Activated CD4-positive, alpha-beta T cell treated with anti-CD3 and anti-CD28 coated beads for 36 hours (primary cell): ENCODE results near the gene ADAMTS18. TPM values are rescaled to one million over a fixed set of nuclear protein-coding genes. Genes with fewer than 3 reads are reported as not detected.

Source experiments
- ATAC-seq: fragments of 200-7000 bp; cut with Tn5 transposase; one replicate; pipeline ENCODE4 v1.10.0; 2021; ENCODE audit warnings: mild to moderate bottlenecking, moderate library complexity
- CTCF ChIA-PET: fragments of 350-600 bp; sonication (Branson Sonifier 250); formaldehyde crosslinking; loops from one replicate; lab custom pipeline; 2021; ENCODE audit warnings: antibody characterized with exemption; lab: Charles Lee
- POLR2A ChIA-PET: fragments of 350-600 bp; sonication (Branson Sonifier 250); formaldehyde crosslinking; loops from one replicate; lab custom pipeline; 2021; ENCODE audit warnings: antibody characterized with exemption, inconsistent platforms; lab: Charles Lee
- DNase-seq: peaks from one replicate; pipeline ENCODE4 v3.0.0-alpha.2; 2020
- H3K27ac Mint-ChIP-seq: one replicate; pipeline ENCODE4 v1.8.0; 2021; ENCODE audit warnings: mixed read lengths
- H3K27me3 Mint-ChIP-seq: one replicate; pipeline ENCODE4 v1.8.0; 2021; ENCODE audit warnings: mixed read lengths
- H3K36me3 Mint-ChIP-seq: one replicate; pipeline ENCODE4 v1.8.0; 2021; ENCODE audit warnings: low read depth, mixed read lengths
- H3K4me1 Mint-ChIP-seq: one replicate; pipeline ENCODE4 v1.8.0; 2021; ENCODE audit warnings: mixed read lengths
- H3K4me3 Mint-ChIP-seq: one replicate; pipeline ENCODE4 v1.8.0; 2021; ENCODE audit warnings: mild to moderate bottlenecking, moderate library complexity, mixed read lengths
- H3K9me3 Mint-ChIP-seq: one replicate; pipeline ENCODE4 v1.8.0; 2021; ENCODE audit warnings: low read depth, mixed read lengths
- intact Hi-C, 2 experiments: fragments of 100-400 bp; cut with DNase I in 1 of 2; cut with micrococcal nuclease in 1 of 2; formaldehyde crosslinking; loops; one replicate each; pipeline versions ENCODE4 v1.14.2 to v1.15.1; 2022 to 2024; cut with DNase I, micrococcal nuclease
- total RNA-seq, 2 experiments: library from RNA; stranded (reverse); gene quantifications; one replicate each; pipeline ENCODE4 v1.2.3, GENCODE V29; 2021

The ADAMTS18 gene
- total RNA-seq, 2 experiments from 2014 or later: not detected

GRCh38 chr16:77408607-77409006, 26.2 kb downstream of the ADAMTS18 start:
- DNase-seq: no peak
- H3K9me3 Mint-ChIP-seq: no peaks in the 10 kb centered on the region
- no peak for ATAC-seq
- H3K4me1 Mint-ChIP-seq: no peaks in the 10 kb centered on the region
- CTCF ChIA-PET: no interaction called here
- peaks cover 9% of the 10 kb centered on the region for H3K27me3 Mint-ChIP-seq
- intact Hi-C loops: no loop called here
- H3K27ac Mint-ChIP-seq: no peak overlapping the region
- no peaks in the 10 kb centered on the region for H3K36me3 Mint-ChIP-seq
- POLR2A ChIA-PET: no interaction called here
- no peak overlapping the region for H3K4me3 Mint-ChIP-seq

- POLR2A ChIA-PET: no interaction called here
- Mint-ChIP-seq H3K36me3 (no peaks in the 10 kb centered on the region), H3K9me3 (no peaks in the 10 kb centered on the region), H3K27ac (no peak overlapping the region), H3K4me3 (no peak overlapping the region), H3K4me1 (no peaks in the 10 kb centered on the region), H3K27me3 (peaks cover 13% of the 10 kb centered on the region)
- CTCF ChIA-PET: no interaction called here
- ATAC-seq (no peak), DNase-seq (no peak)
- intact Hi-C loops: no loop called here
These were observed 28.2 kb downstream of the ADAMTS18 start for GRCh38 chr16:77406680-77407079.

GRCh38 chr16:77404775-77405174, 30.1 kb downstream of the ADAMTS18 start:
- Mint-ChIP-seq H3K4me1 (no peaks in the 10 kb centered on the region), H3K27ac (no peak overlapping the region), H3K36me3 (no peaks in the 10 kb centered on the region), H3K4me3 (no peak overlapping the region), H3K9me3 (no peaks in the 10 kb centered on the region), H3K27me3 (peaks cover 16% of the 10 kb centered on the region)
- no peak for ATAC-seq
- POLR2A ChIA-PET: no interaction called here
- DNase-seq: no peak
- CTCF ChIA-PET: no interaction called here
- intact Hi-C loops: no loop called here

GRCh38 chr16:77403732-77404131, 31.1 kb downstream of the ADAMTS18 start:
- intact Hi-C loops: no loop called here

GRCh38 chr16:77402672-77403071, 32.2 kb downstream of the ADAMTS18 start:
- Mint-ChIP-seq H3K4me3 (no peak overlapping the region), H3K4me1 (no peaks in the 10 kb centered on the region), H3K9me3 (no peaks in the 10 kb centered on the region), H3K27ac (no peak overlapping the region), H3K36me3 (no peaks in the 10 kb centered on the region), H3K27me3 (peaks cover 16% of the 10 kb centered on the region)
- intact Hi-C loops: no loop called here
- ATAC-seq (no peak), DNase-seq (no peak)
- ChIA-PET CTCF (no interaction called here), POLR2A (no interaction called here)

More at GRCh38 chr16:77403732-77404131, 31.1 kb downstream of the ADAMTS18 start:
- ChIA-PET POLR2A (no interaction called here), CTCF (interaction anchor here (0.7 kb wide), 1 partner anchor 120 kb away, joined by 3 read pairs; no protein-coding TSS in a partner anchor)
- Mint-ChIP-seq H3K9me3 (no peaks in the 10 kb centered on the region), H3K36me3 (no peaks in the 10 kb centered on the region), H3K27ac (no peak overlapping the region), H3K4me1 (no peaks in the 10 kb centered on the region), H3K4me3 (no peak overlapping the region), H3K27me3 (peaks cover 16% of the 10 kb centered on the region)
- no peak for DNase-seq
- no peak for ATAC-seq

GRCh38 chr16:77402118-77402517, 32.7 kb downstream of the ADAMTS18 start:
- Mint-ChIP-seq H3K4me1 (no peaks in the 10 kb centered on the region), H3K9me3 (no peaks in the 10 kb centered on the region), H3K27me3 (peaks cover 16% of the 10 kb centered on the region), H3K27ac (no peak overlapping the region), H3K4me3 (no peak overlapping the region), H3K36me3 (no peaks in the 10 kb centered on the region)
- ChIA-PET CTCF (interaction anchor here (0.6 kb wide), 1 partner anchor 15 kb away, joined by 3 read pairs; no protein-coding TSS in a partner anchor), POLR2A (no interaction called here)
- intact Hi-C loops: no loop called here
- ATAC-seq (no peak), DNase-seq (no peak)

GRCh38 chr16:77399546-77399945, 35.3 kb downstream of the ADAMTS18 start:
- intact Hi-C loops: no loop called here
- Mint-ChIP-seq H3K27ac (no peak overlapping the region), H3K4me3 (no peak overlapping the region), H3K4me1 (no peaks in the 10 kb centered on the region), H3K27me3 (peaks cover 9% of the 10 kb centered on the region), H3K36me3 (no peaks in the 10 kb centered on the region), H3K9me3 (no peaks in the 10 kb centered on the region)
- ChIA-PET CTCF (no interaction called here), POLR2A (no interaction called here)
- DNase-seq (no peak), ATAC-seq (no peak)

- ChIA-PET POLR2A (no interaction called here), CTCF (no interaction called here)
- H3K9me3 Mint-ChIP-seq: no peaks in the 10 kb centered on the region
- DNase-seq: no peak
- peaks cover 9% of the 10 kb centered on the region for H3K27me3 Mint-ChIP-seq
- no peak overlapping the region for H3K27ac Mint-ChIP-seq
- H3K4me3 Mint-ChIP-seq: no peak overlapping the region
- H3K4me1 Mint-ChIP-seq: no peaks in the 10 kb centered on the region
- no peaks in the 10 kb centered on the region for H3K36me3 Mint-ChIP-seq
- no peak for ATAC-seq
- intact Hi-C loops: no loop called here
These were observed 35.8 kb downstream of the ADAMTS18 start for GRCh38 chr16:77399066-77399465.

- DNase-seq (no peak), ATAC-seq (no peak)
- H3K27ac Mint-ChIP-seq: no peak overlapping the region
- H3K9me3 Mint-ChIP-seq: no peaks in the 10 kb centered on the region
- H3K4me1 Mint-ChIP-seq: no peaks in the 10 kb centered on the region
- H3K36me3 Mint-ChIP-seq: no peaks in the 10 kb centered on the region
- POLR2A ChIA-PET: no interaction called here
- no peak overlapping the region for H3K4me3 Mint-ChIP-seq
- peaks cover 6% of the 10 kb centered on the region for H3K27me3 Mint-ChIP-seq
- intact Hi-C loops: no loop called here
- CTCF ChIA-PET: no interaction called here
These were observed 36.3 kb downstream of the ADAMTS18 start for GRCh38 chr16:77398495-77398894.

GRCh38 chr16:77396461-77396860, 38.4 kb downstream of the ADAMTS18 start:
- ATAC-seq: no peak
- CTCF ChIA-PET: no interaction called here
- intact Hi-C loops: no loop called here
- Mint-ChIP-seq H3K4me3 (no peak overlapping the region), H3K36me3 (no peaks in the 10 kb centered on the region), H3K27ac (no peak overlapping the region), H3K4me1 (no peaks in the 10 kb centered on the region), H3K9me3 (no peaks in the 10 kb centered on the region), H3K27me3 (peaks cover 10% of the 10 kb centered on the region)
- POLR2A ChIA-PET: no interaction called here
- DNase-seq: no peak

GRCh38 chr16:77394699-77395098, 40.1 kb downstream of the ADAMTS18 start:
- ChIA-PET POLR2A (no interaction called here), CTCF (no interaction called here)
- DNase-seq: no peak
- Mint-ChIP-seq H3K4me1 (no peaks in the 10 kb centered on the region), H3K27me3 (peaks cover 7% of the 10 kb centered on the region), H3K27ac (no peak overlapping the region), H3K36me3 (no peaks in the 10 kb centered on the region), H3K9me3 (no peaks in the 10 kb centered on the region), H3K4me3 (no peak overlapping the region)
- intact Hi-C loops: no loop called here
- ATAC-seq: no peak

- intact Hi-C loops: no loop called here
- ChIA-PET CTCF (no interaction called here), POLR2A (no interaction called here)
- ATAC-seq (no peak), DNase-seq (no peak)
- peaks cover 7% of the 10 kb centered on the region for H3K27me3 Mint-ChIP-seq
- H3K27ac Mint-ChIP-seq: no peak overlapping the region
- no peaks in the 10 kb centered on the region for H3K36me3 Mint-ChIP-seq
- H3K4me1 Mint-ChIP-seq: no peaks in the 10 kb centered on the region
- H3K4me3 Mint-ChIP-seq: no peak overlapping the region
- no peaks in the 10 kb centered on the region for H3K9me3 Mint-ChIP-seq
These were observed 40.9 kb downstream of the ADAMTS18 start for GRCh38 chr16:77393955-77394354.

GRCh38 chr16:77387815-77388209, 47.0 kb downstream of the ADAMTS18 start:
- Mint-ChIP-seq H3K27ac (no peak overlapping the region), H3K9me3 (no peaks in the 10 kb centered on the region), H3K4me1 (no peaks in the 10 kb centered on the region), H3K27me3 (peaks cover 19% of the 10 kb centered on the region), H3K4me3 (no peak overlapping the region), H3K36me3 (no peaks in the 10 kb centered on the region)
- intact Hi-C loops: no loop called here
- no peak for DNase-seq
- ChIA-PET POLR2A (no interaction called here), CTCF (interaction anchor here (0.9 kb wide), 1 partner anchor 14 kb away, joined by 3 read pairs; no protein-coding TSS in a partner anchor)
- no peak for ATAC-seq
